Measurements from ENCODE around the gene RNF5. TPM values are rescaled to one million over a fixed set of nuclear protein-coding genes. Genes with fewer than 3 reads are reported as not detected.

The RNF5 gene
- total RNA-seq, 1 experiment from 2014 or later: 114 TPM

DNA sequence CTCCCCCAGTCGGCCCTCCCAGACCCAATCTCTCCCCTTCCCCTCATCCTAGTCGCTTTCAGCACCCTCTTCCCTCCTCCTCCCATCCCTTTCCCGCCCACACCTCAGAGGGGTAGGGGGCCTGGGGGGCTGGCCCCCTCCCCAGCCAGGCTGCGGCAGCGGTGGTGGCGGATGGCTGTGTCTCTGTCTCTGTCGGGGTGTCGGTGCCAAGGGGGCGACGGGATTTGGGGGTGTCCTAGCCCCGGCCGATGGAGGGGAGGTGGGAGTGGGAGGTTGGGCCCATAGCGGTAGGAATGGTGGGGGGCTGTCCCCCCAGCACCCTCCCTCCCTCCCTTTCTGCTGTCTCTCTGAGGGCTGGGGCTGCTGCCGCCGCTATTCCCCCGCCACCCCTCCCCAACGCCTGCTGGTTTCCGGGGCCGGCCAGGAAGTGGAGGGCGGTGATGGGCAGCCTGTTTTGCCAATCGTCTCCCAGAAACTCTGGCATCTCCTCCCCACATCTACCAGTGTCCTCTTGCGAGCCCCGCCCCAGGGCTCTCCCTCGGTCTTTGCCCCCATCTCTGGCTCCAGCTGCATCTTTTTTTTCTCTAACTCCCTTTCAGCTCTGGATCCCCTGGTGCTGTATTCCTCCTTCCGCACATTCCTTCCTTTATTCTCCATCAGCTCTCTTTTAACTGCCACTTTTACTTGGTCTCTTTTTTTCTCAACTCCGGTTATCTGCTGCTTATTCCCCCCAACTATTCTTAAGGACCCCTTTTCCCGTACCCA lies 2.3 kb upstream of the RNF5 start, which contains the start of gene AGPAT1:
AGPAT1 (minus strand) TSS at position 374 of the 765 bp plus-strand sequence. CDS start 4,588 bp downstream, outside the sequence.
- no peaks in the 10 kb centered on the region for H3K9me3 Mint-ChIP-seq
- H3K4me3 Mint-ChIP-seq: peak within 1 kb of the TSS; percentile 82
- peak; percentile 58 for ATAC-seq
- H3K4me1 Mint-ChIP-seq: peaks cover 38% of the 10 kb centered on the region
- POLR2A ChIA-PET: interaction anchor here (1.0 to 3.7 kb wide), 3 partner anchors 8 to 57 kb away, joined by 4 to 25 read pairs (median 15); no protein-coding TSS in a partner anchor
- H3K27me3 Mint-ChIP-seq (ENCODE audit: low read depth): no peaks in the 10 kb centered on the region
- H3K36me3 Mint-ChIP-seq: peaks cover 21% of the 10 kb centered on the region
- CTCF ChIA-PET: interaction anchor here (0.5 to 2.6 kb wide), 8 partner anchors 9 to 263 kb away, joined by 3 to 30 read pairs (median 4); no protein-coding TSS in a partner anchor
- peak; percentile 98 for DNase-seq (ENCODE audit: low spot score)
- TF ChIP-seq ETV6 (CRISPR knock-in tag; IDR thresholded peaks at IDR 0.05): no peak
- no peak for TF ChIP-seq NR3C1 (CRISPR knock-in tag; conservative IDR thresholded peaks at IDR 0.05; ENCODE audit: low read depth)
- TF ChIP-seq, protein P1, sequence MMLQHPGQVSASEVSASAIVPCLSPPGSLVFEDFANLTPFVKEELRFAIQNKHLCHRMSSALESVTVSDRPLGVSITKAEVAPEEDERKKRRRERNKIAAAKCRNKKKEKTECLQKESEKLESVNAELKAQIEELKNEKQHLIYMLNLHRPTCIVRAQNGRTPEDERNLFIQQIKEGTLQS (CRISPR knock-in tag; conservative IDR thresholded peaks at IDR 0.05): no peak
- no peak for TF ChIP-seq GABPB1 (CRISPR knock-in tag; IDR thresholded peaks at IDR 0.05)
- no peak for TF ChIP-seq ZNF671 (CRISPR knock-in tag; IDR thresholded peaks at IDR 0.05)
- no peak for TF ChIP-seq CTCF (IDR thresholded peaks at IDR 0.05)
- TF ChIP-seq ZNF232 (CRISPR knock-in tag; IDR thresholded peaks at IDR 0.05): no peak
- TF ChIP-seq, protein P2, sequence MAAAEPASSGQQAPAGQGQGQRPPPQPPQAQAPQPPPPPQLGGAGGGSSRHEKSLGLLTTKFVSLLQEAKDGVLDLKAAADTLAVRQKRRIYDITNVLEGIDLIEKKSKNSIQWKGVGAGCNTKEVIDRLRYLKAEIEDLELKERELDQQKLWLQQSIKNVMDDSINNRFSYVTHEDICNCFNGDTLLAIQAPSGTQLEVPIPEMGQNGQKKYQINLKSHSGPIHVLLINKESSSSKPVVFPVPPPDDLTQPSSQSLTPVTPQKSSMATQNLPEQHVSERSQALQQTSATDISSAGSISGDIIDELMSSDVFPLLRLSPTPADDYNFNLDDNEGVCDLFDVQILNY (CRISPR knock-in tag; IDR thresholded peaks at IDR 0.05): peak; percentile 57; the same call in 1 of the 2 replicates
- TF ChIP-seq NR2C2 (CRISPR knock-in tag; IDR thresholded peaks at IDR 0.05): no peak
- TF ChIP-seq ARID4B (CRISPR knock-in tag; IDR thresholded peaks at IDR 0.05; ENCODE audit: borderline replicate concordance): no peak
- TF ChIP-seq AR (CRISPR knock-in tag; IDR thresholded peaks at IDR 0.05): no peak
- no peak for TF ChIP-seq ZNF317 (CRISPR knock-in tag; IDR thresholded peaks at IDR 0.05; ENCODE audit: borderline replicate concordance, low read depth)
- TF ChIP-seq FOXK1 (CRISPR knock-in tag; IDR thresholded peaks at IDR 0.05): 0 out of 2 replicates have a peak, but pooled peaks have one; percentile 25
- TF ChIP-seq, protein P3, sequence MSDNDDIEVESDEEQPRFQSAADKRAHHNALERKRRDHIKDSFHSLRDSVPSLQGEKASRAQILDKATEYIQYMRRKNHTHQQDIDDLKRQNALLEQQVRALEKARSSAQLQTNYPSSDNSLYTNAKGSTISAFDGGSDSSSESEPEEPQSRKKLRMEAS (CRISPR knock-in tag; IDR thresholded peaks at IDR 0.05): peak; percentile 17; the same call in 1 of the 2 replicates
- TF ChIP-seq, protein P4, sequence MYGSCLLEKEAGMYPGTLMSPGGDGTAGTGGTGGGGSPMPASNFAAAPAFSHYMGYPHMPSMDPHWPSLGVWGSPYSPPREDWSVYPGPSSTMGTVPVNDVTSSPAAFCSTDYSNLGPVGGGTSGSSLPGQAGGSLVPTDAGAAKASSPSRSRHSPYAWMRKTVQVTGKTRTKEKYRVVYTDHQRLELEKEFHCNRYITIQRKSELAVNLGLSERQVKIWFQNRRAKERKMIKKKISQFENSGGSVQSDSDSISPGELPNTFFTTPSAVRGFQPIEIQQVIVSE (CRISPR knock-in tag; IDR thresholded peaks at IDR 0.05; ENCODE audit: borderline replicate concordance): no peak
- no peak for TF ChIP-seq NR1H2 (CRISPR knock-in tag; IDR thresholded peaks at IDR 0.05)
- 0 out of 2 replicates have a peak, but pooled peaks have one; percentile 42 for TF ChIP-seq CREM (CRISPR knock-in tag; IDR thresholded peaks at IDR 0.05)
- TF ChIP-seq FOXP1 (CRISPR knock-in tag; IDR thresholded peaks at IDR 0.05; ENCODE audit: borderline replicate concordance): no peak
- TF ChIP-seq CREB1 (CRISPR knock-in tag; IDR thresholded peaks at IDR 0.05): no peak
- no peak for TF ChIP-seq RORB (CRISPR knock-in tag; IDR thresholded peaks at IDR 0.05)
- no peak for TF ChIP-seq IRF1 (CRISPR knock-in tag; IDR thresholded peaks at IDR 0.05)
- peak; percentile 76 for TF ChIP-seq SP1 (CRISPR knock-in tag; conservative IDR thresholded peaks at IDR 0.05)
- TF ChIP-seq GTF2I (CRISPR knock-in tag; conservative IDR thresholded peaks at IDR 0.05): no peak
- TF ChIP-seq NFYB (CRISPR knock-in tag; conservative IDR thresholded peaks at IDR 0.05; ENCODE audit: low read depth): peak; percentile 67
- peak within 1 kb of the TSS; percentile 98 for H3K27ac Mint-ChIP-seq
